GM12892 (cell line): Measurements from ENCODE around the gene C5orf24.

ENCODE experiments used
- POLR2A ChIP-seq: IDR thresholded peaks from 2 replicates; pipeline ENCODE4 v1.6.1; 2011; ENCODE audit warnings: low read depth, low read length, control low read depth
- POLR2AphosphoS5 ChIP-seq: IDR thresholded peaks from 2 replicates; pipeline ENCODE4 v1.6.1; 2011; ENCODE audit warnings: low read depth, low read length, control low read depth

GRCh38 chr5:134819407-134819963 lies 26.3 kb upstream of the C5orf24 start:
- TF ChIP-seq POLR2AphosphoS5: no peak
- TF ChIP-seq POLR2A: no peak
